Breast epithelium (tissue), 4 donors: Measurements from ENCODE around the gene CD2. TPM values are rescaled to one million over a fixed set of nuclear protein-coding genes. Genes with fewer than 3 reads are reported as not detected.

Experiments used
- DNase-seq, 2 donors: peaks; one replicate each; pipeline ENCODE4 v3.0.0-alpha.2; 2019; ENCODE audit warnings: low spot score in 2 of 2
- H3K27ac ChIP-seq, 2 donors: fragments of 200-600 bp; sonication (generic) in 1 of 2; one replicate each; pipeline ENCODE4 v1.5.1; 2016 to 2019; ENCODE audit warnings: mild to moderate bottlenecking in 1 of 2
- H3K27me3 ChIP-seq, 2 donors: fragments of 200-600 bp; sonication (generic) in 1 of 2; one replicate each; pipeline versions ENCODE4 v1.5.1 to v1.6.0; 2017 to 2019; ENCODE audit warnings: control low read depth in 1 of 2, mild to moderate bottlenecking in 1 of 2
- H3K36me3 ChIP-seq: fragments of 200-600 bp; one replicate; pipeline ENCODE4 v1.5.1; 2019
- H3K4me1 ChIP-seq, 2 donors: fragments of 200-600 bp; sonication (generic); one replicate each; pipeline ENCODE4 v1.5.1; 2016 to 2019; ENCODE audit warnings: control low read depth in 1 of 2
- H3K4me3 ChIP-seq, 3 donors: fragments of 200-600 bp; sonication (generic); 1 replicate in 2 of 3; 2 replicates in 1 of 3; pipeline ENCODE4 v1.5.1; 2016 to 2019; ENCODE audit warnings: mild to moderate bottlenecking in 3 of 3, moderate library complexity in 2 of 3
- H3K9me3 ChIP-seq, 2 donors: fragments of 200-600 bp; sonication (generic) in 1 of 2; one replicate each; pipeline ENCODE4 v1.5.1; 2016 to 2019; ENCODE audit warnings: control low read depth in 1 of 2
- POLR2A ChIP-seq: fragments of 450-650 bp; IDR thresholded peaks from one replicate; pipeline ENCODE4 v1.6.1; 2016; ENCODE audit warnings: antibody characterized with exemption, mild to moderate bottlenecking, moderate library complexity
- POLR2AphosphoS5 ChIP-seq, 3 donors: sonication (generic); formaldehyde crosslinking; IDR thresholded peaks; one replicate each; pipeline ENCODE4 v1.6.1; 2017; ENCODE audit warnings: antibody characterized with exemption in 3 of 3
- intact Hi-C: fragments of 100-400 bp; cut with DNase I; formaldehyde crosslinking; loops from one replicate; pipeline ENCODE4 v1.15.1; 2023; ENCODE audit warnings: low total_unique reads
- total RNA-seq, 3 donors: library from RNA; depleted of rRNA; stranded (reverse); fragments of >200 nt; gene quantifications; one replicate each; pipeline ENCODE4 v1.1.0, GENCODE V29; 2016
- TF ChIP-seq, protein P1 (sequence below), 3 donors: fragments of 450-650 bp; IDR thresholded peaks; one replicate each; pipeline ENCODE4 v1.5.1; 2016 to 2017; ENCODE audit warnings: antibody characterized with exemption in 3 of 3, mild to moderate bottlenecking in 3 of 3, moderate library complexity in 3 of 3

Gene CD2
- total RNA-seq, 3 donors from 2014 or later: 1.4 to 3.9 (median 3.5) TPM

DNA sequence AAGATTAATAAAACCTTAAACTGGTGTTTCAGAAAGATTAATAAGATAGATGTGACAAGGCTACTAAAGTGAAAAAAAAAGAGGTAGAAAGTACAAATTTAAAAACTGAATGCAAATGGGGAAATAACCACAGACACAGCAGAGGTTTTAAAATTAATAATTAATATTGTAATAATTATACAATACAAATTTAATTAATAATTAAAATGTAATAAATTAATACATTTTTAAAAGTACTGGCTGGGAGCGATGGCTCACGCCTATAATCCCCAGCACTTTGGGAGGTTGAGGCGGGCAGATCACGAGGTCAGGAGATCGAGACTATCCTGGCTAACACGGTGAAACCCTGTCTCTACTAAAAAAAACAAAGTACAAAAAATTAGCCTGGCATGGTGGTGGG, 26.8 kb downstream of the CD2 start:
- peaks cover 0 to 10% of the 10 kb centered on the region in 2 donors for H3K9me3 ChIP-seq
- intact Hi-C loops: no loop called here
- H3K27me3 ChIP-seq: no peaks in the 10 kb centered on the region
- H3K4me3 ChIP-seq: no peak overlapping the region
- no peak overlapping the region for H3K27ac ChIP-seq
- TF ChIP-seq POLR2AphosphoS5 (IDR thresholded peaks at IDR 0.05): no peak
- TF ChIP-seq, protein P1, sequence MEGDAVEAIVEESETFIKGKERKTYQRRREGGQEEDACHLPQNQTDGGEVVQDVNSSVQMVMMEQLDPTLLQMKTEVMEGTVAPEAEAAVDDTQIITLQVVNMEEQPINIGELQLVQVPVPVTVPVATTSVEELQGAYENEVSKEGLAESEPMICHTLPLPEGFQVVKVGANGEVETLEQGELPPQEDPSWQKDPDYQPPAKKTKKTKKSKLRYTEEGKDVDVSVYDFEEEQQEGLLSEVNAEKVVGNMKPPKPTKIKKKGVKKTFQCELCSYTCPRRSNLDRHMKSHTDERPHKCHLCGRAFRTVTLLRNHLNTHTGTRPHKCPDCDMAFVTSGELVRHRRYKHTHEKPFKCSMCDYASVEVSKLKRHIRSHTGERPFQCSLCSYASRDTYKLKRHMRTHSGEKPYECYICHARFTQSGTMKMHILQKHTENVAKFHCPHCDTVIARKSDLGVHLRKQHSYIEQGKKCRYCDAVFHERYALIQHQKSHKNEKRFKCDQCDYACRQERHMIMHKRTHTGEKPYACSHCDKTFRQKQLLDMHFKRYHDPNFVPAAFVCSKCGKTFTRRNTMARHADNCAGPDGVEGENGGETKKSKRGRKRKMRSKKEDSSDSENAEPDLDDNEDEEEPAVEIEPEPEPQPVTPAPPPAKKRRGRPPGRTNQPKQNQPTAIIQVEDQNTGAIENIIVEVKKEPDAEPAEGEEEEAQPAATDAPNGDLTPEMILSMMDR (IDR thresholded peaks at IDR 0.05): no peak
- TF ChIP-seq POLR2A: no peak
- DNase-seq: no peak
- no peaks in the 10 kb centered on the region for H3K36me3 ChIP-seq
- no peaks in the 10 kb centered on the region for H3K4me1 ChIP-seq

DNA sequence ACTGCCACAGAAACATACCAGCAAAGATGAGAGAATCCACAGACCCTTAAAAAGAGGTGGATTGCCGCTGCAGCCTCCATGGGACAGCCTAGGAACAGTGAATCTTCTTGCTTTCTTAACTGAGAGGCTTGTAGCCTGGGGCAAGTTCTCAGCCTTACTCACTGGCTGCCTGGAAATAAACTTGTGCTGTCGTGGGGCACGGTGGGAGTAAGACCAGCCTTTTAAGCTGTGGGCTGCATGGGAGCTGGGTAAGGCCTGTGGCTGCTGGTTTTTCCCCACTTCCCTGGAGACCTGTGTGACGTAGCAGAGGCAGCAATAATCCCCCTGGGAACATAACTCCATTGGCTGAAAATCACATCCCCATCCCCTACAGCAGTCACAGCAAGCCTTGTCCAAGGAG, 30.8 kb downstream of the CD2 start:
- H3K4me1 ChIP-seq: no peaks in the 10 kb centered on the region
- intact Hi-C loops: no loop called here
- no peak overlapping the region for H3K4me3 ChIP-seq
- TF ChIP-seq POLR2A (no peak), POLR2AphosphoS5 (IDR thresholded peaks at IDR 0.05) (no peak)
- TF ChIP-seq, protein P1 (IDR thresholded peaks at IDR 0.05): no peak
- peaks cover 5 to 10% of the 10 kb centered on the region in 2 donors for H3K9me3 ChIP-seq
- no peaks in the 10 kb centered on the region for H3K27me3 ChIP-seq
- no peak for DNase-seq
- no peaks in the 10 kb centered on the region for H3K36me3 ChIP-seq
- no peak overlapping the region for H3K27ac ChIP-seq

DNA sequence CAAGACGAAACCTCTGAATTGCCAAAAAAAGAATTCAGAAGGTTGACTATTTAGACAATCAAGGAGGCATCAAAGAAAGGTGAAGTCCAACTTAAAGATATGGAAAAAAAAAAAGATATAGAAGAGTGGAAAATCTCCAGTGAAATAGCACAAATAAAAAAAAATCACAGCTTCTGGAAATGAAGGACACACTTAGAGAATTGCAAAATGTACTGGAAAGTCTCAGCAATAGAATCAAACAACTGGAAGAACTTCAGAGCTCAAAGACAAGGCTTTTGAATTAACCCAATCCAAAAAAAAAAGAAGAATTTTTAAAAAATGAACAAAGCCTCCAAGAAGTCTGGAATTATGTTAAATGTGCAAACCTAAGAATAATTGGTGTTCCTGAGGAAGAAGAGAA, 31.8 kb downstream of the CD2 start:
- intact Hi-C loops: no loop called here
- no peak overlapping the region for H3K27ac ChIP-seq
- no peaks in the 10 kb centered on the region for H3K36me3 ChIP-seq
- no peak overlapping the region for H3K4me3 ChIP-seq
- TF ChIP-seq, protein P1 (IDR thresholded peaks at IDR 0.05): no peak
- TF ChIP-seq POLR2AphosphoS5 (IDR thresholded peaks at IDR 0.05) (no peak), POLR2A (no peak)
- no peaks in the 10 kb centered on the region for H3K27me3 ChIP-seq
- peaks cover 5 to 10% of the 10 kb centered on the region in 2 donors for H3K9me3 ChIP-seq
- no peaks in the 10 kb centered on the region for H3K4me1 ChIP-seq
- DNase-seq: no peak

GRCh38 chr1:116791727-116792126, 37.5 kb downstream of the CD2 start:
- intact Hi-C loops: no loop called here
- no peaks in the 10 kb centered on the region for H3K27me3 ChIP-seq
- no peak overlapping the region for H3K27ac ChIP-seq
- H3K4me3 ChIP-seq: no peak overlapping the region
- no peak for DNase-seq
- TF ChIP-seq, protein P1 (IDR thresholded peaks at IDR 0.05): no peak
- TF ChIP-seq POLR2A (no peak), POLR2AphosphoS5 (IDR thresholded peaks at IDR 0.05) (no peak)
- no peaks in the 10 kb centered on the region for H3K4me1 ChIP-seq
- H3K9me3 ChIP-seq: peaks cover 0 to 2% of the 10 kb centered on the region in 2 donors
- no peaks in the 10 kb centered on the region for H3K36me3 ChIP-seq

GRCh38 chr1:116793357-116793935, 39.2 kb downstream of the CD2 start:
- intact Hi-C loops: no loop called here
- no peak for TF ChIP-seq POLR2A
- no peak overlapping the region for H3K4me3 ChIP-seq
- no peaks in the 10 kb centered on the region for H3K27me3 ChIP-seq
- no peaks in the 10 kb centered on the region for H3K9me3 ChIP-seq
- no peak for DNase-seq
- no peak overlapping the region for H3K27ac ChIP-seq
- H3K4me1 ChIP-seq: no peaks in the 10 kb centered on the region
- H3K36me3 ChIP-seq: no peaks in the 10 kb centered on the region

GRCh38 chr1:116794371-116794770, 40.1 kb downstream of the CD2 start:
- intact Hi-C loops: no loop called here
- Histone ChIP-seq H3K27me3 (no peaks in the 10 kb centered on the region), H3K4me1 (no peaks in the 10 kb centered on the region), H3K36me3 (no peaks in the 10 kb centered on the region), H3K9me3 (no peaks in the 10 kb centered on the region), H3K27ac (no peak overlapping the region), H3K4me3 (no peak overlapping the region)
- TF ChIP-seq, protein P1 (IDR thresholded peaks at IDR 0.05): no peak
- no peak for DNase-seq
